ENCODE results near the gene CYP4B1.

GRCh38 chr1:46769028-46769740 lies 29.7 kb upstream of the CYP4B1 start:
- TF ChIP-seq CTCF (IDR thresholded peaks at IDR 0.05) (no peak), POLR2A (IDR thresholded peaks at IDR 0.05) (no peak)

Data from esophagus squamous epithelium (tissue), 4 donors.